KMS-11 (cell line): ENCODE data around the gene ADM5.

Experiments used
- H2AFZ ChIP-seq: fragments of 200-600 bp; sonication (generic); 2 replicates; pipeline ENCODE4 v1.6.1; 2016; ENCODE audit warnings: antibody characterized with exemption, mixed run types, low read depth
- H3K27ac ChIP-seq: fragments of 200-600 bp; sonication (generic); 2 replicates; pipeline ENCODE4 v1.6.1; 2016; ENCODE audit warnings: mild to moderate bottlenecking, mixed run types
- H3K27me3 ChIP-seq: fragments of 200-600 bp; sonication (generic); 2 replicates; pipeline ENCODE4 v1.6.1; 2017; ENCODE audit warnings: mild to moderate bottlenecking, low read depth, mixed run types, moderate library complexity; ENCODE audit not compliant: insufficient read depth
- H3K36me3 ChIP-seq: fragments of 200-600 bp; sonication (generic); 2 replicates; pipeline ENCODE4 v1.6.1; 2017; ENCODE audit warnings: mild to moderate bottlenecking, mixed run types; ENCODE audit not compliant: insufficient read depth
- H3K4me1 ChIP-seq: fragments of 200-600 bp; sonication (generic); 2 replicates; pipeline ENCODE4 v1.6.1; 2016; ENCODE audit warnings: mild to moderate bottlenecking, low read depth, mixed run types; ENCODE audit not compliant: poor library complexity, severe bottlenecking
- H3K4me2 ChIP-seq: fragments of 200-600 bp; sonication (generic); 2 replicates; pipeline ENCODE4 v1.7.0; 2016; ENCODE audit warnings: mild to moderate bottlenecking, mixed run types
- H3K4me3 ChIP-seq: fragments of 200-600 bp; sonication (generic); IDR thresholded peaks from 2 replicates; pipeline ENCODE4 v1.6.1; 2017; ENCODE audit warnings: low read depth, low read length, mixed read lengths; ENCODE audit not compliant: insufficient read depth
- H3K79me2 ChIP-seq: fragments of 200-600 bp; sonication (generic); 2 replicates; pipeline ENCODE4 v1.6.1; 2016; ENCODE audit warnings: low read depth, mixed run types; ENCODE audit not compliant: insufficient read depth
- H3K9ac ChIP-seq: fragments of 200-600 bp; sonication (generic); 2 replicates; pipeline ENCODE4 v1.6.1; 2016; ENCODE audit warnings: mild to moderate bottlenecking, mixed run types
- H4K20me1 ChIP-seq: fragments of 200-600 bp; sonication (generic); 2 replicates; pipeline ENCODE4 v1.6.1; 2016; ENCODE audit warnings: mild to moderate bottlenecking, mixed run types; ENCODE audit not compliant: insufficient read depth
- TF ChIP-seq, protein P1 (sequence below): fragments of 200-600 bp; sonication (generic); conservative IDR thresholded peaks from 2 replicates; pipeline ENCODE4 v1.6.1; 2017; ENCODE audit warnings: low read depth, mild to moderate bottlenecking, antibody characterized with exemption, low read length, moderate library complexity, mixed read lengths

The ADM5 gene

GRCh38 chr19:49646586-49646985 lies 42.8 kb upstream of the ADM5 start:
- peaks cover 33% of the 10 kb centered on the region for H3K79me2 ChIP-seq
- H3K27me3 ChIP-seq, result no peaks in the 10 kb centered on the region
- TF ChIP-seq, protein P1, sequence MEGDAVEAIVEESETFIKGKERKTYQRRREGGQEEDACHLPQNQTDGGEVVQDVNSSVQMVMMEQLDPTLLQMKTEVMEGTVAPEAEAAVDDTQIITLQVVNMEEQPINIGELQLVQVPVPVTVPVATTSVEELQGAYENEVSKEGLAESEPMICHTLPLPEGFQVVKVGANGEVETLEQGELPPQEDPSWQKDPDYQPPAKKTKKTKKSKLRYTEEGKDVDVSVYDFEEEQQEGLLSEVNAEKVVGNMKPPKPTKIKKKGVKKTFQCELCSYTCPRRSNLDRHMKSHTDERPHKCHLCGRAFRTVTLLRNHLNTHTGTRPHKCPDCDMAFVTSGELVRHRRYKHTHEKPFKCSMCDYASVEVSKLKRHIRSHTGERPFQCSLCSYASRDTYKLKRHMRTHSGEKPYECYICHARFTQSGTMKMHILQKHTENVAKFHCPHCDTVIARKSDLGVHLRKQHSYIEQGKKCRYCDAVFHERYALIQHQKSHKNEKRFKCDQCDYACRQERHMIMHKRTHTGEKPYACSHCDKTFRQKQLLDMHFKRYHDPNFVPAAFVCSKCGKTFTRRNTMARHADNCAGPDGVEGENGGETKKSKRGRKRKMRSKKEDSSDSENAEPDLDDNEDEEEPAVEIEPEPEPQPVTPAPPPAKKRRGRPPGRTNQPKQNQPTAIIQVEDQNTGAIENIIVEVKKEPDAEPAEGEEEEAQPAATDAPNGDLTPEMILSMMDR, result no peak
- H4K20me1 ChIP-seq, result no peaks in the 10 kb centered on the region
- H3K4me3 ChIP-seq, result no peak overlapping the region
- H3K27ac ChIP-seq, result no peak overlapping the region
- H3K4me1 ChIP-seq, result peaks cover 12% of the 10 kb centered on the region
- H3K36me3 ChIP-seq, result no peaks in the 10 kb centered on the region; the same call in 1 of the 2 replicates
- no peak overlapping the region for H3K9ac ChIP-seq
- H3K4me2 ChIP-seq, result no peak overlapping the region
- H2AFZ ChIP-seq, result no peak overlapping the region

GRCh38 chr19:49651029-49651819 lies 38.2 kb upstream of the ADM5 start:
- Histone ChIP-seq H3K36me3 (peaks cover 3% of the 10 kb centered on the region; the same call in 1 of the 2 replicates), H4K20me1 (no peaks in the 10 kb centered on the region), H3K27me3 (no peaks in the 10 kb centered on the region), H3K4me2 (no peak overlapping the region), H3K27ac (no peak overlapping the region), H3K79me2 (peaks cover 5% of the 10 kb centered on the region; the same call in 1 of the 2 replicates), H3K9ac (no peak overlapping the region), H2AFZ (no peak overlapping the region), H3K4me1 (no peaks in the 10 kb centered on the region), H3K4me3 (no peak overlapping the region)
- TF ChIP-seq, protein P1, result no peak

DNA sequence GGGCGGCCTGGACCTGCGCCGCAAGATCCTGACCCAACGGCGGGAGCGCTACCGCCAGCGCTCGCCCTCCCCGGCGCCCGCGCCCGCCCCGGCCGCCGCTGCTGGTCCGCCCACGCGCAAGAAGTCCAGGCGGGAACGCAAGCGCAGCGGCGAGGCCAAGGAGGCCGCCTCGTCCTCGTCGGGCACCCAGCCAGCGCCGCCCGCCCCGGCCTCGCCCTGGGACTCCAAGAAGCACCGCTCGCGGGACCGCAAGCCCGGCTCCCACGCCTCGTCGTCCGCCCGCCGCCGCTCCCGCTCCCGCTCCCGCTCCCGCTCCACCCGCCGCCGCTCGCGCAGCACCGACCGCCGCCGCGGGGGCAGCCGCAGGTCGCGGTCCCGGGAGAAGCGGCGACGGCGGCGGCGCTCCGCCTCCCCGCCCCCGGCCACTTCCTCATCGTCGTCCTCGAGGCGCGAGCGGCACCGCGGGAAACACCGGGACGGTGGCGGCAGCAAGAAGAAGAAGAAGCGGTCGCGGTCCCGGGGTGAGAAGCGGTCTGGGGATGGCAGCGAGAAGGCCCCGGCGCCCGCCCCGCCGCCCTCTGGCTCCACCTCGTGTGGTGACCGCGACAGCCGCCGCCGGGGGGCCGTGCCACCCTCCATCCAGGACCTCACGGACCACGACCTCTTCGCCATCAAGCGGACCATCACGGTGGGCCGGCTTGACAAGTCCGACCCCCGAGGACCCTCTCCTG lies 37.4 kb upstream of the ADM5 start:
- Histone ChIP-seq H3K27ac (no peak overlapping the region), H3K9ac (no peak overlapping the region), H2AFZ (no peak overlapping the region), H4K20me1 (no peaks in the 10 kb centered on the region), H3K4me2 (no peak overlapping the region), H3K4me1 (no peaks in the 10 kb centered on the region), H3K4me3 (no peak overlapping the region), H3K27me3 (no peaks in the 10 kb centered on the region), H3K79me2 (no peaks in the 10 kb centered on the region; the same call in 1 of the 2 replicates), H3K36me3 (peaks cover 3% of the 10 kb centered on the region; the same call in 1 of the 2 replicates)
- TF ChIP-seq, protein P1, result no peak

DNA sequence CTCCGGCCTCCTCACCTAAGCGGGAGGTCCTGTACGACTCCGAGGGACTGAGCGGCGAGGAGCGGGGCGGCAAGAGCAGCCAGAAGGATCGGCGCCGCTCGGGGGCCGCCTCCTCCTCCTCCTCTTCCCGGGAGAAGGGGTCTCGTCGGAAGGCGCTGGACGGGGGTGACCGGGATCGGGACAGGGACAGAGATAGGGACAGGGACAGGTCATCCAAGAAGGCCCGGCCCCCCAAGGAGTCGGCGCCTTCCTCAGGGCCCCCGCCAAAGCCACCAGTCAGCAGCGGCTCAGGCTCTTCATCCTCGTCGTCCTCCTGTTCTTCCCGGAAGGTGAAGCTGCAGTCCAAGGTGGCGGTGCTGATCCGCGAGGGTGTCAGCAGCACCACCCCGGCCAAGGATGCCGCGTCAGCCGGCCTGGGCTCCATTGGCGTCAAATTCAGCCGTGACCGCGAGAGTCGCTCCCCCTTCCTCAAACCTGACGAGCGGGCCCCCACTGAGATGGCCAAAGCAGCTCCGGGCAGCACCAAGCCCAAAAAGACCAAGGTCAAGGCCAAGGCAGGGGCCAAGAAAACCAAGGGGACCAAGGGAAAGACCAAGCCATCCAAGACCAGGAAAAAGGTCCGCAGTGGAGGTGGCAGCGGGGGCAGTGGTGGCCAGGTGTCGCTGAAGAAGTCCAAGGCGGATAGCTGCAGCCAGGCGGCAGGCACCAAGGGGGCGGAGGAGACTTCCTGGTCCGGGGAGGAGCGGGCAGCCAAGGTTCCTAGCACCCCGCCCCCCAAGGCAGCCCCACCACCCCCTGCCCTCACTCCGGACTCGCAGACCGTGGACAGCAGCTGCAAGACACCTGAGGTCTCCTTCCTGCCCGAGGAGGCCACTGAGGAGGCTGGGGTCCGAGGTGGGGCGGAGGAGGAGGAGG lies 36.6 kb upstream of the ADM5 start:
- H3K4me2 ChIP-seq, result no peak overlapping the region
- TF ChIP-seq, protein P1, result no peak
- no peak overlapping the region for H3K9ac ChIP-seq
- no peaks in the 10 kb centered on the region for H3K4me1 ChIP-seq
- H3K27me3 ChIP-seq, result no peaks in the 10 kb centered on the region
- peaks cover 3% of the 10 kb centered on the region; the same call in 1 of the 2 replicates for H3K36me3 ChIP-seq
- no peak overlapping the region for H3K27ac ChIP-seq
- no peaks in the 10 kb centered on the region for H3K79me2 ChIP-seq
- no peak overlapping the region for H2AFZ ChIP-seq
- no peak overlapping the region for H3K4me3 ChIP-seq
- no peaks in the 10 kb centered on the region for H4K20me1 ChIP-seq
